Parathyroid adenoma (tissue), 2 donors: ENCODE data around the gene ZNF853.

Experiments
- H2AFZ ChIP-seq: fragments of 300-600 bp; sonication (generic); one replicate; pipeline ENCODE4 v1.7.0; 2017; ENCODE audit warnings: antibody characterized with exemption, mild to moderate bottlenecking
- H3K27ac ChIP-seq: fragments of 300-600 bp; sonication (generic); one replicate; pipeline ENCODE4 v1.7.0; 2017
- H3K27me3 ChIP-seq: fragments of 300-600 bp; sonication (generic); one replicate; pipeline ENCODE4 v1.7.0; 2017; ENCODE audit warnings: low read length; ENCODE audit not compliant: control insufficient read depth, insufficient read depth
- H3K36me3 ChIP-seq: fragments of 300-600 bp; sonication (generic); one replicate; pipeline ENCODE4 v1.7.0; 2017; ENCODE audit warnings: low read length; ENCODE audit not compliant: control insufficient read depth, insufficient read depth
- H3K4me1 ChIP-seq: fragments of 300-600 bp; sonication (generic); one replicate; pipeline ENCODE4 v1.7.0; 2017; ENCODE audit warnings: control low read depth
- H3K4me2 ChIP-seq: fragments of 300-600 bp; sonication (generic); one replicate; pipeline ENCODE4 v1.7.0; 2017; ENCODE audit warnings: low read length
- H3K4me3 ChIP-seq: fragments of 300-600 bp; sonication (generic); one replicate; pipeline ENCODE4 v1.7.0; 2017; ENCODE audit warnings: low read depth, low read length
- H3K79me2 ChIP-seq: fragments of 300-600 bp; sonication (generic); one replicate; pipeline ENCODE4 v1.7.0; 2017; ENCODE audit warnings: control low read depth
- H3K9ac ChIP-seq: fragments of 300-600 bp; sonication (generic); one replicate; pipeline ENCODE4 v1.7.0; 2017; ENCODE audit warnings: mild to moderate bottlenecking
- H3K9me3 ChIP-seq: fragments of 300-600 bp; sonication (generic); one replicate; pipeline ENCODE4 v1.7.0; 2017; ENCODE audit warnings: low read length; ENCODE audit not compliant: control insufficient read depth
- CTCF ChIP-seq: fragments of 300-600 bp; sonication (generic); IDR thresholded peaks from one replicate; pipeline ENCODE4 v1.7.0; 2017; ENCODE audit warnings: antibody characterized with exemption, mild to moderate bottlenecking
- donor health status: primary hyperparathyroidism.

Gene ZNF853

DNA sequence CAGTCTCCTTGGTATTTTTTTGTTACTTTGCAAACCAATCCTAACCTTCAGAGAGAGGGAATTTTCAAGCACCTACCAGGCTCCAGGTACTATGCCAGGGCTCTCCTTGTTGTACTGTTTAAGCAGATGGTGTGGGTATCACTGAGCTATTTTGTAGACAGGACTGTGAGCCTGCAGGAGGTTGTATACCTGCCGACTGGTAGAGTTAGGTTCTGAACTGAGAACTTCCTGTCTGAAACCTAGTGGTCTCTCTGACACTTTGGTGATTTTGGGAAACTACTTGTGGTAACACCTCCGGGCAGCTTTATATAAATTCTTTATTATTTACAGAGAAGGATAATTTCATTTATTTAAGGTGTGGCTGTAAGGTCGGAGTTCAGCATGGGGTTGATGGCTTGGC lies 4.6 kb downstream of the ZNF853 start:
- H3K9me3 ChIP-seq = no peaks in the 10 kb centered on the region
- no peak overlapping the region for H3K4me3 ChIP-seq
- H2AFZ ChIP-seq = no peak overlapping the region
- H3K79me2 ChIP-seq = no peaks in the 10 kb centered on the region
- TF ChIP-seq CTCF = no peak
- H3K36me3 ChIP-seq = no peaks in the 10 kb centered on the region
- no peaks in the 10 kb centered on the region for H3K27me3 ChIP-seq
- H3K4me1 ChIP-seq = peaks cover 2% of the 10 kb centered on the region
- no peak overlapping the region for H3K9ac ChIP-seq
- H3K27ac ChIP-seq = no peak overlapping the region
- no peak overlapping the region for H3K4me2 ChIP-seq

DNA sequence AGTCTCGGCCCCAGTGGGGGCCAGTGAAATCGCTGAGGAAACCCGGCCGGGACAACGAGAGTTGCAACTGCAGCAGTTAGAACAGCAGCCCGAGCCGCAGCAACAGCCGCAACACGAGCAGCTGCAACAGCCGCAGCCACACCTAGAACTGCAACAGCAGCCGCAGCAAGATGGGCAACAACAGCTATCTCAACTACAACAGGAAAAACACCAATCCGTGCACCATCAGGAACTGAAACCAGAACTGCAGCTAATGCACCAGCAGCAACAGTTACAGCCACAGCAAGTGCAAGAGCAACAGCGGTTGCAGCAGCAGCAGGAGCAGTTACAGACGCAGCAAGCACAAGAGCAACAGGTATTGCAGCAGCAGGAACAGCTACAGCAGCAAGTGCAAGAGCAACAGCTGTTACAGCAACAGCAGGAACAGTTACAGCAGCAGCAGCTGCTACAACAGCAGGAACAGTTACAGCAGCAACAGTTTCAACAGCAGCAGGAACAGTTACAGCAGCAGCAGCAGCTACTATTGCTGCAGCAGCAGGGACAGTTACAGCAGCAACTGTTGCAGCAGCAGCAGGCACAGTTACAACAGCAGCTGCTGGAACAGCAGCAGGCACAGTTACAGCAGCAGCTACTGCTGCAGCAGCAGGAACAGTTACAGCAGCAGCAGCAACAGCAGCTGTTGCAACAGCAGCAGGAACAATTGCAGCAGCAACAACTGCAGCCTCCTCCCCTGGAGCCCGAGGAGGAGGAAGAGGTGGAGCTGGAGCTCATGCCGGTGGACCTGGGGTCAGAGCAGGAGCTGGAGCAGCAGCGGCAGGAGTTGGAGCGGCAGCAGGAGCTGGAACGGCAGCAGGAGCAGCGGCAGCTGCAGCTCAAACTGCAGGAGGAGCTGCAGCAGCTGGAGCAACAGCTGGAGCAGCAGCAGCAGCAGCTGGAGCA lies 6.1 kb downstream of the ZNF853 start:
- H3K79me2 ChIP-seq = no peaks in the 10 kb centered on the region
- H3K4me1 ChIP-seq = no peaks in the 10 kb centered on the region
- H3K4me2 ChIP-seq = no peak overlapping the region
- no peaks in the 10 kb centered on the region for H3K36me3 ChIP-seq
- no peak overlapping the region for H3K9ac ChIP-seq
- no peak overlapping the region for H2AFZ ChIP-seq
- H3K9me3 ChIP-seq = no peaks in the 10 kb centered on the region
- H3K27ac ChIP-seq = no peak overlapping the region
- no peak for TF ChIP-seq CTCF
- H3K4me3 ChIP-seq = no peak overlapping the region
- H3K27me3 ChIP-seq = no peaks in the 10 kb centered on the region

DNA sequence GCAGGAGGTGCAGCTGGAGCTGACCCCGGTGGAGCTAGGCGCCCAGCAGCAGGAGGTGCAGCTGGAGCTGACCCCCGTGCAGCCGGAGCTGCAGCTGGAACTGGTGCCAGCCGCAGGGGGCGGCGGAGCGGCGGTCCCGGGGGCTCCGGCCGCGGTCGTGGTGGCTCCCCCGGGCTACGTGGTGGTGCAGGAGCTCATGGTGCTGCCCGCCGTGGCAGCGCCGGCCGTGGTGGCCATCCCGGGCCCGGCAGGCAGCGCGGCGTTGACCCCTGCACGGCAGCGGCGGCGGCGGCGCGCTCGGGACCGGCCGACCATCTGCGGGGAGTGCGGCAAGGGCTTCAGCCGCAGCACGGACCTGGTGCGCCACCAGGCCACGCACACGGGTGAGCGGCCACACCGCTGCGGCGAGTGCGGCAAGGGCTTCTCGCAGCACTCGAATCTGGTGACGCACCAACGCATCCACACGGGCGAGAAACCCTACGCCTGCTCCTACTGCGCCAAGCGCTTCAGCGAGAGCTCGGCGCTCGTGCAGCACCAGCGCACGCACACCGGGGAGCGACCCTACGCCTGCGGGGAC lies 6.8 kb downstream of the ZNF853 start:
- no peaks in the 10 kb centered on the region for H3K27me3 ChIP-seq
- H3K4me3 ChIP-seq = no peak overlapping the region
- no peaks in the 10 kb centered on the region for H3K79me2 ChIP-seq
- H3K27ac ChIP-seq = no peak overlapping the region
- no peaks in the 10 kb centered on the region for H3K9me3 ChIP-seq
- H3K4me2 ChIP-seq = no peak overlapping the region
- no peak for TF ChIP-seq CTCF
- H3K4me1 ChIP-seq = no peaks in the 10 kb centered on the region
- H3K9ac ChIP-seq = no peak overlapping the region
- no peaks in the 10 kb centered on the region for H3K36me3 ChIP-seq
- H2AFZ ChIP-seq = no peak overlapping the region

- TF ChIP-seq CTCF = no peak
- Histone ChIP-seq H3K4me3 (no peak overlapping the region), H3K27ac (no peak overlapping the region), H2AFZ (no peak overlapping the region), H3K4me1 (no peaks in the 10 kb centered on the region), H3K9ac (no peak overlapping the region), H3K9me3 (no peaks in the 10 kb centered on the region), H3K4me2 (no peak overlapping the region), H3K36me3 (no peaks in the 10 kb centered on the region), H3K27me3 (no peaks in the 10 kb centered on the region), H3K79me2 (no peaks in the 10 kb centered on the region)
Observed at GRCh38 chr7:6623589-6624245, 8.3 kb downstream of the ZNF853 start.
